ENCODE data around the gene SETD2. TPM values are rescaled to one million over a fixed set of nuclear protein-coding genes. Genes with fewer than 3 reads are reported as not detected.

The SETD2 gene
- total RNA-seq, 1 donor from 2014 or later = 65.7 TPM

DNA sequence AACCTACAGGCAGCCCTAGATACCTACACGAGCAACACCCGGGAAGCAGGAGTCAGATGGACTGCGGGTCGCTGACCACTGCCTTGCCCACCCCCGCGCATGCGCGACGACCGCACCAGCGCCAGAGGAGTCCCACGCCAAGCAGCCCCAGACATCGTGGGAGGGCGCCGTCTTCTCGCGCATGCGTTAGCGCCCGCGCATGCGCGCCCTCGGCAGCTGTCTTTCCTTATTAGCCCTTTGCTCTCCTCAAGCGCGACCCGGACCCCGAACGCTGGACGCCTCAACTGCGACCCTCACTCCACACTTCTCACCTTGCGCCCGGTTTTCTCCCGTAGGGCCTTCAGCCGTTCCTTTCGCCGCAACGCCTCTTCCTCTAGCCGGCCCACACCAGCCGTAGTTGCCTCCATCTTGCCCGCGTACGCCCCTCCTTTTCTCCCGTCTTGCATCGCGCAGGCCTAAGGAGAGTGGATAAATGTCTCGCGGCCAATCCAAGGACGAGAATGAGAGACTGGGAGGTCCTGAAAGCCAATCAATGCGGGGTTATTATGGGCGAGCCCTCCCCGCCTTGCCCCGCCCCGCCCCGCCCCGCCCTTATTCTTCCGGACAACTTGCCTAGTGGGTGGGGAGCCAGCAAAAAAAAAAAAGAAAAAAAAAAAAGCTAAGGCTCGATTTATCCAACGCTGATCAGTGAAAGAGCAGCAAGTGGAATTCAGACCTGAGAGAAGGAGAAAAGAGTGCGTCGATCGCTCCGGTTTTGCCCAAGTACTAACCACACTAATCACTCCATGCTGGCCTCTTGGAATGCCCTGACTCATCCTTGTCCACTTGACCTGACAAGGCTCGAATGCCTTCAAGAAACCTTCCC lies 187.4 kb downstream of the SETD2 start, which contains the start of gene CCDC12:
Gene CCDC12, minus strand, starts transcription at position 420 of the 865 bp plus-strand sequence. Its CDS starts 13 bp downstream, at position 407.
- intact Hi-C loops (cut with micrococcal nuclease) = loop anchor here (1.0 to 10.0 kb wide), 5 partner anchors 186 to 538 kb away; partner anchors contain the start of genes ELP6, KIF9, KLHL18 and PTPN23
- peak within 1 kb of the TSS; percentile 97 for H3K4me3 Mint-ChIP-seq
- CTCF ChIA-PET = interaction anchor here (0.7 to 1.3 kb wide), 3 partner anchors 10 to 52 kb away, joined by 3 to 5 read pairs (median 3); no protein-coding TSS in a partner anchor

DNA sequence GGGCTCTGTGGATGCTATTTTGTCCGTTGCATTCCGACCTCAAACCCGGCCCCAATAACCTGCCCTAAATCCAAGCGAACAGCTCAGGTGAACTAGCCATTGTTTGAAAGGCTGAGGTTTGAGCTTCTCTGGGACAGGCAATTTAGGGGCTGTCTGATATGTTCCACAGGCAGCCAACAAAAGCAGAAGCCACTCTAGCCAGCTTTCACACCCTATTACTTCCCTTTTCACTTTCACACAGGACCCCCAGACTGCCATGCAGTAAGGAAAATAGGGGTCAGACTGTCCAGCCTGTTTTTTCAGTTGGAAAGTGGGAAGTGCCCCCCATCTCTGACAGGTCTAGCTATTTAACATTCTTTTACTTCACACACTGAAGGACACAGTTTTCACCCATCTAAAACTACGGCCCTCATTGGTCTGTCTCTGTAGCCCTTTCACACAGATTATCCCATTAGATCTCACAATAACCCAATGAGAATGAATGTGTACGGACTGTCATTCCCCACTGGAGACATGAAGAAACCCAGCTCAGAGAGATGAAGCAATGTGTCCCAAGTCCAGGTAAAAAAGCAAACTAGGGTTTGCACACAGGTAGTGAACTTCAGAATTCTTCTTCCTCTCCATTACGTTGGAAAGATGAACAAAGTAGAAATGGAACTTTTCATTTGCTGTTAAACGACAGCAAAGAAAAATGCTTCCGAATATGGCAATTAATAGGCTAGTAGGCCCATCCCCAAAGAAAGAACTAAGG lies 189.3 kb downstream of the SETD2 start:
- ATAC-seq (ENCODE audit: low read depth) (peak; percentile 15), DNase-seq (no peak)
- ChIA-PET CTCF (interaction anchor here (0.6 to 1.2 kb wide), 4 partner anchors 11 to 65 kb away, joined by 3 to 5 read pairs (median 3); no protein-coding TSS in a partner anchor), POLR2A (interaction anchor here (0.9 to 8.3 kb wide), 5 partner anchors 8 to 45 kb away, joined by 3 to 189 read pairs (median 7); no protein-coding TSS in a partner anchor)
- H3K4me1 Mint-ChIP-seq = peaks cover 82% of the 10 kb centered on the region
- H3K27ac Mint-ChIP-seq = peak overlapping the region; percentile 97
- no peaks in the 10 kb centered on the region for H3K27me3 Mint-ChIP-seq
- peaks cover 30% of the 10 kb centered on the region for H3K36me3 Mint-ChIP-seq (ENCODE audit: low read depth)
- intact Hi-C loops (cut with micrococcal nuclease) = loop anchor here (1.0 to 10.0 kb wide), 8 partner anchors 9 to 540 kb away; partner anchors contain the start of genes ELP6, PTPN23 and SETD2
- no peaks in the 10 kb centered on the region for H3K9me3 Mint-ChIP-seq
- TF ChIP-seq, protein P1, sequence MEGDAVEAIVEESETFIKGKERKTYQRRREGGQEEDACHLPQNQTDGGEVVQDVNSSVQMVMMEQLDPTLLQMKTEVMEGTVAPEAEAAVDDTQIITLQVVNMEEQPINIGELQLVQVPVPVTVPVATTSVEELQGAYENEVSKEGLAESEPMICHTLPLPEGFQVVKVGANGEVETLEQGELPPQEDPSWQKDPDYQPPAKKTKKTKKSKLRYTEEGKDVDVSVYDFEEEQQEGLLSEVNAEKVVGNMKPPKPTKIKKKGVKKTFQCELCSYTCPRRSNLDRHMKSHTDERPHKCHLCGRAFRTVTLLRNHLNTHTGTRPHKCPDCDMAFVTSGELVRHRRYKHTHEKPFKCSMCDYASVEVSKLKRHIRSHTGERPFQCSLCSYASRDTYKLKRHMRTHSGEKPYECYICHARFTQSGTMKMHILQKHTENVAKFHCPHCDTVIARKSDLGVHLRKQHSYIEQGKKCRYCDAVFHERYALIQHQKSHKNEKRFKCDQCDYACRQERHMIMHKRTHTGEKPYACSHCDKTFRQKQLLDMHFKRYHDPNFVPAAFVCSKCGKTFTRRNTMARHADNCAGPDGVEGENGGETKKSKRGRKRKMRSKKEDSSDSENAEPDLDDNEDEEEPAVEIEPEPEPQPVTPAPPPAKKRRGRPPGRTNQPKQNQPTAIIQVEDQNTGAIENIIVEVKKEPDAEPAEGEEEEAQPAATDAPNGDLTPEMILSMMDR (IDR thresholded peaks at IDR 0.05) = no peak
- H3K4me3 Mint-ChIP-seq = peak overlapping the region; percentile 97

More for the DNA sequence above, 187.4 kb downstream of the SETD2 start, which contains the start of gene CCDC12:
- DNase-seq = peak; percentile 83
- Mint-ChIP-seq H3K27me3 (no peaks in the 10 kb centered on the region), H3K9me3 (no peaks in the 10 kb centered on the region), H3K36me3 (ENCODE audit: low read depth) (peaks cover 18% of the 10 kb centered on the region), H3K27ac (peak within 1 kb of the TSS; percentile 97), H3K4me1 (peaks cover 76% of the 10 kb centered on the region)
- TF ChIP-seq, protein P1 (IDR thresholded peaks at IDR 0.05) = no peak
- POLR2A ChIA-PET = interaction anchor here (0.6 to 8.3 kb wide), 17 partner anchors 8 to 1934 kb away, joined by 3 to 189 read pairs (median 5); no protein-coding TSS in a partner anchor
- ATAC-seq (ENCODE audit: low read depth) = peak; percentile 77

DNA sequence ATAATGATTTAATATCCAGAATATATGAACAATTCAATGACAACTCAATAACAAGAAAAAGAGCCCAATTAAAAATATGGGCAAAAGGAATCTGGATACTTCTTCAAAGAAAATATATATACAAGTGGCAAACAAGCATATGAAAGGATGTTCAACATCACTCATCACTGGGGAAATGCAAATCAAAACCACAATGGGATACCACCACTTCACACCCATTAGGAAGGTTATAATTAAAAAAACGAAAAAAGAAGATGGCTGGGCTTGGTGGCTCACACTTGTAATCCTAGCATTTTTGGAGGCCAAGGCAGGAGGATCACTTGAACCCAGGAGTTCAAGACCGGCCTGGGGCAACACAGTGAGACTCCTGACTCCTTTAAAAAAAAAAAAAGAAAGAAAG lies 191.5 kb downstream of the SETD2 start:
- Mint-ChIP-seq H3K9me3 (no peaks in the 10 kb centered on the region), H3K4me3 (peak overlapping the region; percentile 63), H3K27me3 (no peaks in the 10 kb centered on the region), H3K27ac (peak overlapping the region; percentile 86), H3K4me1 (peaks cover 85% of the 10 kb centered on the region), H3K36me3 (ENCODE audit: low read depth) (peaks cover 44% of the 10 kb centered on the region)
- intact Hi-C loops (cut with micrococcal nuclease) = loop anchor here (1.0 to 10.0 kb wide), 3 partner anchors 41 to 542 kb away; partner anchors contain the start of gene ELP6
- DNase-seq (no peak), ATAC-seq (ENCODE audit: low read depth) (no peak)
- ChIA-PET CTCF (interaction anchor here (0.6 kb wide), 1 partner anchor 77 kb away, joined by 4 read pairs; no protein-coding TSS in a partner anchor), POLR2A (interaction anchor here (0.7 to 8.3 kb wide), 3 partner anchors 21 to 51 kb away, joined by 4 to 189 read pairs (median 4); no protein-coding TSS in a partner anchor)
- TF ChIP-seq, protein P1 (IDR thresholded peaks at IDR 0.05) = no peak

DNA sequence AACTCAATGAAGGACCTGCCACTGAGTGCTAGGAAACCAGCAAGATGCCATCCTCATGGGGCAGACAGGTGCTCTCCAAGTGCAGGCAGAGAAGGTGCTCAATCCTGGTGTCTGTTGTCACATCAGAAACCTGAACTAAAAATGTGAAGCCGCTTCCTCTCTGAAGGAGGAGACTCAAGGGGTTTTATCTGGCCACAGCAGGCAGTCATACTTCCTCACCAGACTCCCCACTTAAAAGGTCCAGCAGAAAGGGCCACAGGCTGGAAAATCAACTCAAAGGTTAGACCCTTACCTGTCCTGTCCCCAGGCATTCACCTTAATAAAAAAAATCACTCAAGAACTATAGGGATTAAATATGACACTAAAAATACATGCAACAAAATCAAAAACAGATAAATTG lies 192.2 kb downstream of the SETD2 start:
- Mint-ChIP-seq H3K36me3 (ENCODE audit: low read depth) (peaks cover 51% of the 10 kb centered on the region), H3K27ac (peak overlapping the region; percentile 86), H3K9me3 (no peaks in the 10 kb centered on the region), H3K4me3 (peak overlapping the region; percentile 56), H3K27me3 (no peaks in the 10 kb centered on the region), H3K4me1 (peaks cover 87% of the 10 kb centered on the region)
- intact Hi-C loops (cut with micrococcal nuclease) = loop anchor here (1.0 to 10.0 kb wide), 3 partner anchors 40 to 543 kb away; partner anchors contain the start of gene ELP6
- ATAC-seq (ENCODE audit: low read depth) (no peak), DNase-seq (no peak)
- ChIA-PET CTCF (interaction anchor here (0.6 kb wide), 1 partner anchor 76 kb away, joined by 4 read pairs; no protein-coding TSS in a partner anchor), POLR2A (no interaction called here)
- TF ChIP-seq, protein P1 (IDR thresholded peaks at IDR 0.05) = no peak
